HG02571 (cell line): Measurements from ENCODE around the gene PKP2.

ENCODE experiments used
- ATAC-seq: cut with Tn5 transposase; IDR thresholded peaks from one replicate; pipeline ENCODE4 v1.9.1; 2021; ENCODE audit warnings: mild to moderate bottlenecking, moderate library complexity; ENCODE audit not compliant: unreplicated experiment

PKP2 gene

GRCh38 chr12:32756476-32757066, 140.0 kb downstream of the PKP2 start:
- no peak for ATAC-seq

DNA sequence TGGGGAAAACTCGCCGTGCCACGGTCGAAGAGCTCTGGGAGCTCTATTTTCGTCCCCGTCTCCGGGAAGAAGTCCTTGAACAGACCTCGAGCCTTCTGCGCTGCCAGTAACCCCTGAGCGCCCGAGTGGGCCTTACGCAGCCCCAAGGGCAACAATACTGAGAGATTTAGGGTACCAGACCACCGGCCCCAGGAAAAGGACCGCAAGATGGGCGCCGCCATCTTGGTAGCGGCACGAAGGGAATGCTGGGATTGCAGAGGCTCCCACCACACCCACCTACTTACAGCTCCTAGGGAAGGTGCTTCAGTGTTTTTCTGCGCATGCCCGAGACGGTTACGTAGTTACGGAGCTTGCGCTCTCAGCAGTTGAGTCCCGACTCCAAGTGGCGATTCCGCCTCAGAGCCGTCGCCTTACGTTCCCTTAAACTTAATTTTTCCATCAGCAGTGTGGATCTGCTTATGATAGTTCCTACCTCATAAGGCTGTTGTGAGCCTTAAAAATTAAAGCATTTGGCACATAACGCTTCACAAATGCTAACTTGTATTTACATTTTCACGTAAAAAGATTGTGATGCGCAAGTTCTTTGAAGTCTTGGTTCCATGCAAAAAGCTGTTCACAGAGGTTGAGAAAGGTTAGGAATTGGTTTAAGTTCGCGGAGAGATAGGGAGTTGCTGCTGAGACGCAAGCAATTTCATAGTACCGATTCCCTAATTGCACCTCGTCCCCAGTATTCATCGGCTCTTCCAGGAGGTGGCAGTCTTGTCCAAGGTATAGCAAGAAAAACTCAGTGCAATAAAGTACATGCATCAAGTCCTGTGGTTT, 140.7 kb downstream of the PKP2 start, which contains the start of gene YARS2:
YARS2 (minus strand) TSS at position 244 of the 822 bp plus-strand sequence; CDS start at position 221, 23 bp downstream.
- peak; percentile 92 for ATAC-seq

DNA sequence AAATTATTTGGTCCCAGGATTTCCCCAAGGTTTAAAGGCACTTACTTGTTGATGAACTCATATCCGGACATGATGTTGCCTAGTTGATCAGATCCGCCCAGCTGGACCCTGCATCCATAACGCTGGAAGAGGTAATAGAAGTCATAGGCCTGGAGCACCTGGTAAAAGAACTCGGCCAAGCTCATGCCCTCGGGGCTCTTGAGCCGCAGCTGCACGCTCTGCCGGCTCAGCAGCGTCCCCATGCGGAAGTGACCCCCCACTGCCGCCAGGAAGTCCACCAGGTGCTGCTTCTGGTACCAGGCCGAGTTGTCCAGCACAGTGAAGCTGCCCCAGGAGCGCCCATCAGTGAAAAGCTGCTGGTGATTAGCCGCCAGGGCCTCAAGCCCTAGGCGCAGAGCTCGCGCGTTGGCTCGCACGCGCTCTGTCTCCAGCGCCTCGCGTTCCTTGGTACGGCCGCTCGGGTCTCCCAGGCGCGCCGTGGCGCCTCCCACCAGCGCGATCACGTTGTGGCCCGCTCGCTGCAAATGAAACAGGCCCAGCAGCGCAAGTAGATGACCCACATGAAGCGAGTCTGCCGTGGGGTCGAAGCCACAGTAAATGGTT, 141.4 kb downstream of the PKP2 start:
- ATAC-seq, result peak; percentile 71

DNA sequence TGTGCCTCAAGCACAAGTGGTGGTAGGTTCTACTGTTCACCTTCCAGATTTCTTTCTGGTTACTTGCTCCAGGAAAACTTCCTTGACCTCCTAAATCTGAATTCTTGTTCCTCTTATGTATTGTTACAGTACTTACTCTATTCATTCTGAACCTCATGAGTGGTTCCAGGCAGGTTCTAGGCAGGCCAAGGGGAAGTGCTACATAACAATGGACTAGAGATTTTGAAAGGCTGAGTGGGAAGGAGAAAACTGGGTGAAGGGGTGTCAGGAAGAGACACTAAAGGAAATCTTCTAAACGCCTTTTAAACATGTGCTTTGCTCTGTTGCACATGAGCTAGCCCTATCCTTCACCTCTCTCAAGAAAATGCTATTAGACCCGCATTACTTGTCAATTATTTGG, 142.5 kb downstream of the PKP2 start:
- no peak for ATAC-seq

DNA sequence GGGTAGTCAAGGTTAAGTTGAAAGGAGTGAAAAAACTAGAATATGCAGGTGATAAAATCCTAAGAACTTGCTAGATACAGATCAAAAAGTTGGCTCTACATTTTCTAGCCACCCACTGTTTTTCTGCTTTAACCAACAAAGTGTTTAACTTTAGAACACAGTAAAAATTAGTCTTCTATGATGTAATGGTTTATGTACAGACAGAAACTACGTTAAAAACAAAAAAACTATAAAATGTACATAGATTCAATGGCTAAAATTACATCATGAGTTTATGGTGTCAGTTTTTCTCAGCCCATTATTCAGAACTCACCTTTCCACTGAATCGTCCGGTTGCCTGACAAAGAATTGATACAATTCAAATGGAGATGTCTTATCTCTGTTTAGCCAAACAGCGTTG, 143.0 kb downstream of the PKP2 start:
- no peak for ATAC-seq

DNA sequence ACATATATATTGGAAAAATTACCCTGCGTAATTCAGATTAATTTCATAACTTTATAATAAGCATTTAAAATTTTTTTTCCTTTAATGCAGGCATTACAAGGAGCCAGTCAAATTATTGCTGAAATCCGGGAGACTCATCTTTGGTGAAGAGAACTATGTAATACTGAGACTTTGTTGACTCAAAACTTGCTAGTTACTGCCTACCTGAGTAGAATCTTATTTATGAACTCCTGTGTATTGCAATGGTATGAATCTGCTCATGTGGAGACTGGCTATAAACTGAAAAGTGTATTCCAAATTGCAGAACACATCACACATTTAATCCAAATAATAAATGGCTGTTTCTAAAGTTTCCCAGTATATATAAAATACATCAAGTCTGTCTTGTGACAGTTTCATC, 153.3 kb downstream of the PKP2 start:
- ATAC-seq, result no peak

DNA sequence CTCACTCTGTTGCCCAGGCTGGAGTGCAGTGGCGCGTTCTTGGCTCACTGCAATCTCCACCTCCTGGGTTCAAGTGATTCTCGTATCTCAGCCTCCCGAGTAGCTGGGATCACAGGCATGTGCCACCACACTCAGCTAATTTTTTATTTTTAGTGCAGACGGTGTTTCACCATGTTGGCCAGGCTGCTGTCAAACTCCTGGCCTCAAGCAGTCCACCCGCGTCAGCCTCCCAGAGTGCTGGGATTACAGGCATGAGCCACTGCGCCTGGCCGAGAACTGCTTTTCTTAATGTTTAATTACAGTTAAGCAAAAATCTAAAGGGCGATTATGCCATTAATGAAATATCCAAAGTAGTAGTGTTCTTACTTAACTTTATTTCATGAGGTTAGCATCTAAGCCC, 154.4 kb downstream of the PKP2 start:
- no peak for ATAC-seq
